Lung (tissue), 16 donors: ENCODE results near the gene ODAD4. TPM values are rescaled to one million over a fixed set of nuclear protein-coding genes. Genes with fewer than 3 reads are reported as not detected.
A peak's percentile ranks its signal among the peaks of the same experiment; 100 is the strongest.

Experiments
- ATAC-seq: fragments of 200-7000 bp; cut with Tn5 transposase; one replicate; pipeline ENCODE4 v1.9.1; 2020; ENCODE audit warnings: moderate number of reproducible peaks; ENCODE audit not compliant: insufficient read depth, low FRiP score
- DNase-seq, 3 donors: peaks; one replicate each; pipeline ENCODE4 v3.0.0-alpha.2; 2013 to 2017
- H3K27ac ChIP-seq, 2 donors: one replicate each; pipeline ENCODE4 v1.5.1; 2013; ENCODE audit warnings: mild to moderate bottlenecking in 2 of 2, moderate library complexity in 2 of 2, control low read depth in 1 of 2, inconsistent platforms in 1 of 2, low read depth in 1 of 2, low read length in 1 of 2
- H3K27me3 ChIP-seq, 3 donors: one replicate each; pipeline ENCODE4 v1.5.1; 2013; ENCODE audit warnings: low read length in 2 of 3; ENCODE audit not compliant: control insufficient read depth in 3 of 3, insufficient read depth in 3 of 3
- H3K36me3 ChIP-seq, 4 donors: one replicate each; pipeline ENCODE4 v1.5.1; 2013; ENCODE audit warnings: low read length in 4 of 4, mild to moderate bottlenecking in 1 of 4, moderate library complexity in 1 of 4; ENCODE audit not compliant: control insufficient read depth in 4 of 4, insufficient read depth in 4 of 4
- H3K4me1 ChIP-seq, 5 donors: one replicate each; pipeline ENCODE4 v1.5.1; 2013; ENCODE audit warnings: low read length in 5 of 5, mild to moderate bottlenecking in 2 of 5, moderate library complexity in 1 of 5; ENCODE audit not compliant: control insufficient read depth in 5 of 5, insufficient read depth in 5 of 5
- H3K4me3 ChIP-seq: one replicate; pipeline ENCODE4 v1.5.1; 2013; ENCODE audit warnings: mild to moderate bottlenecking, control low read depth, moderate library complexity
- H3K9ac ChIP-seq, 2 donors: one replicate each; pipeline ENCODE4 v1.5.1; 2013; ENCODE audit warnings: low read length in 2 of 2, control low read depth in 1 of 2; ENCODE audit not compliant: insufficient read depth in 1 of 2
- H3K9me3 ChIP-seq, 4 donors: one replicate each; pipeline ENCODE4 v1.5.1; 2013; ENCODE audit warnings: low read length in 3 of 4, mild to moderate bottlenecking in 1 of 4, moderate library complexity in 1 of 4; ENCODE audit not compliant: control insufficient read depth in 4 of 4, insufficient read depth in 3 of 4
- CTCF ChIP-seq: IDR thresholded peaks from 2 replicates; pipeline ENCODE4 v1.5.1; 2012; ENCODE audit warnings: mild to moderate bottlenecking; ENCODE audit errors: control extremely low read depth, extremely low read depth
- WGBS, 2 donors: extraction: QIAGEN DNeasy Blood & Tissue Kit; methylation state at CpG; one replicate each; pipeline ENCODE4 v1.1.7; 2013; 5-methylcytosine and 5-hydroxymethylcytosine counted together
- long read RNA-seq, 5 donors: transcript quantifications; one replicate each; lab custom pipeline, GENCODE V29; 2026
- polyA plus RNA-seq, 2 donors: library from polyadenylated mRNA; stranded (reverse); fragments of 200-250 nt; gene quantifications; one replicate each; pipeline ENCODE4 v1.2.1, GENCODE V29; 2013
- total RNA-seq, 2 donors: library from RNA; depleted of rRNA in 1 of 2; stranded (reverse); fragments of >200 nt in 1 of 2; gene quantifications; one replicate each; pipeline ENCODE4 v1.2.1, GENCODE V29; 2014 to 2021
- donor health status: control.
- donor health status: control.
- donor health status: Bipolar disorder and iron deficiency.
- donor health status: healthy.
- donor health status: DM: yes; HTN: yes; CAD: no.

ODAD4 gene, protein sequence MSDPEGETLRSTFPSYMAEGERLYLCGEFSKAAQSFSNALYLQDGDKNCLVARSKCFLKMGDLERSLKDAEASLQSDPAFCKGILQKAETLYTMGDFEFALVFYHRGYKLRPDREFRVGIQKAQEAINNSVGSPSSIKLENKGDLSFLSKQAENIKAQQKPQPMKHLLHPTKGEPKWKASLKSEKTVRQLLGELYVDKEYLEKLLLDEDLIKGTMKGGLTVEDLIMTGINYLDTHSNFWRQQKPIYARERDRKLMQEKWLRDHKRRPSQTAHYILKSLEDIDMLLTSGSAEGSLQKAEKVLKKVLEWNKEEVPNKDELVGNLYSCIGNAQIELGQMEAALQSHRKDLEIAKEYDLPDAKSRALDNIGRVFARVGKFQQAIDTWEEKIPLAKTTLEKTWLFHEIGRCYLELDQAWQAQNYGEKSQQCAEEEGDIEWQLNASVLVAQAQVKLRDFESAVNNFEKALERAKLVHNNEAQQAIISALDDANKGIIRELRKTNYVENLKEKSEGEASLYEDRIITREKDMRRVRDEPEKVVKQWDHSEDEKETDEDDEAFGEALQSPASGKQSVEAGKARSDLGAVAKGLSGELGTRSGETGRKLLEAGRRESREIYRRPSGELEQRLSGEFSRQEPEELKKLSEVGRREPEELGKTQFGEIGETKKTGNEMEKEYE
- 10 to 100 TPM; 12.5 to 16.7 TPM for total RNA-seq
- polyA plus RNA-seq: 1 to 10 TPM; 5.4 to 6.0 TPM
- long read RNA-seq, donor 1: 0 reads
- long read RNA-seq, donor 2: 0 reads
- long read RNA-seq, donor 3: 0 reads
- long read RNA-seq, donor 4: 0 reads
- long read RNA-seq, donor 5, partial matches to known transcripts: 92 of 130 reads
- long read RNA-seq, donor 5, other reads (novel, unspliced or antisense): 37 of 130 reads

GRCh38 chr17:41930009-41930832 lies at the start of gene ODAD4:
TSS of gene ODAD4 (plus strand) at chr17:41930617. CDS start at chr17:41930724, 107 bp downstream.
- no peaks in the 10 kb centered on the region for H3K27me3 ChIP-seq
- DNase-seq (peak; percentile 98 to 99 (median 98)), ATAC-seq (peak; percentile 93)
- H3K36me3 ChIP-seq: peaks cover 0 to 2% (median 0%) of the 10 kb centered on the region in 4 donors
- peak within 1 kb of the TSS in 1 of 2 donors; percentile 92 for H3K9ac ChIP-seq
- peak within 1 kb of the TSS; percentile 45 for H3K4me3 ChIP-seq
- peak; percentile 12 for TF ChIP-seq CTCF
- no peaks in the 10 kb centered on the region for H3K9me3 ChIP-seq
- H3K4me1 ChIP-seq: peaks cover 0 to 13% (median 0%) of the 10 kb centered on the region in 5 donors
- peak within 1 kb of the TSS; percentile 85 to 86 for H3K27ac ChIP-seq
- WGBS, 2 donors: 2 to 3% methylated on average over 43 of the region's 43 CpGs

- no peaks in the 10 kb centered on the region for H3K9me3 ChIP-seq
- WGBS, 2 donors: 90 to 97% methylated on average over 6 of the region's 6 CpGs
- peaks cover 31 to 57% (median 41%) of the 10 kb centered on the region in 4 donors for H3K36me3 ChIP-seq
- H3K27ac ChIP-seq: no peak overlapping the region
- no peak overlapping the region for H3K9ac ChIP-seq
- H3K4me1 ChIP-seq: no peaks in the 10 kb centered on the region
- no peak for ATAC-seq
- no peak for TF ChIP-seq CTCF
- no peak for DNase-seq
- no peaks in the 10 kb centered on the region for H3K27me3 ChIP-seq
- no peak overlapping the region for H3K4me3 ChIP-seq
Observed at GRCh38 chr17:41882756-41883155, 47.7 kb upstream of the ODAD4 start.

DNA sequence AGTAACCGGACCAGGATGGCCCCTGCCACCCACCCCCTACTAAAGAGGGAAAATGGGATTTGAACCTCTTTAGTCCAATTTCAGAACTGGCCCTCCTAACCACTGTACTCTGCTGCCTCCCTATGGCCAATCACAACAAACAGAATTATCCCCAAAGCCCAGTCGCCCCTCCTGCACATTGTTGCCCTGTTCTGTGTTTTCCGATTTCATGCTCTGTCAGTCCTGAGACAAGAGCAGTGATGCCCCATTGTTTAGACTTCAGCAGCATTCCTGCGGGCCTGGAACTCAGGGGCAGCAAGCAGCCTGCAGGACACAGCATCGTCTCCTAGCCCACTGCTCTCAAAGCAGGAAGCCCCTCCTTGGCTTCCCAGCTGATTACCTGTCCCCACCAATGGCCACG lies 44.7 kb upstream of the ODAD4 start:
- DNase-seq (peak in 1 of 3 donors; percentile 26), ATAC-seq (no peak)
- Histone ChIP-seq H3K27me3 (no peaks in the 10 kb centered on the region), H3K4me3 (no peak overlapping the region), H3K27ac (no peak overlapping the region), H3K4me1 (no peaks in the 10 kb centered on the region), H3K9me3 (no peaks in the 10 kb centered on the region), H3K36me3 (peaks cover 26 to 58% (median 36%) of the 10 kb centered on the region in 4 donors), H3K9ac (no peak overlapping the region)
- 91 to 92% methylated on average over 6 of the region's 6 CpGs for WGBS, 2 donors
- TF ChIP-seq CTCF: no peak
